RPMI7951 (cell line): Measurements from ENCODE around the gene TCF4. TPM values are rescaled to one million over a fixed set of nuclear protein-coding genes. Genes with fewer than 3 reads are reported as not detected.

Experiments used
- DNase-seq: peaks from one replicate; pipeline ENCODE4 v3.0.0-alpha.2; 2012; ENCODE audit warnings: low read depth
- total RNA-seq: library from RNA; depleted of rRNA; stranded (reverse); fragments of >200 nt; shearing (Covaris generic); gene quantifications from 2 replicates; pipeline ENCODE4 v1.2.3, GENCODE V29; 2014; rRNA removed

The TCF4 gene
- total RNA-seq, result 66.5 and 89.8 TPM in 2 replicates

- peak; percentile 59 for DNase-seq
Observed at GRCh38 chr18:55588111-55588869, at the start of gene TCF4. Gene TCF4, minus strand, starts transcription at chr18:55588192. Its CDS starts 1,076 bp downstream, at chr18:55587116.

GRCh38 chr18:55637204-55637603 is 49.2 kb upstream of the TCF4 start:
- DNase-seq, result no peak

DNA sequence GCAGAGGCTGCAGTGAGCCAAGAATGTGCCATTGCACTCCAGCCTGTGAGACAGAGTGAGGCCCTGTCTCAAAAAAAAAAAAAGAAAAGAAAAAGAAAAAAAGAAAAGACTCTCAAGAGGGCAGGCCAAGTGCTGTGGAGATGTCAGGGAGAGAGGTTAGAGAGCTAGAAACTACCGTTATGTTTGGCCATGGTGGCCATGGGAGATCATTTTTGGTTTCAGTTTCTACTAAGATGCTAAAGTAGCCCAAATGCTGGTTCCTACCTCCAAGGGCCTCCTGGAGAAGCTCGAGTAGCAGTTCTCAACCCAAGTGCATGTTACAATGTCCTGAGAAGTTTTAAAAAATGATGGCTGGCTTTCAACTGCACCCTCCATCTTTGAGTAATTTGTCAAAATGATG is 47.4 kb upstream of the TCF4 start:
- DNase-seq, result peak; percentile 50

GRCh38 chr18:55634545-55634944 is 46.6 kb upstream of the TCF4 start:
- peak; percentile 71 for DNase-seq

- DNase-seq, result peak; percentile 50
Observed at GRCh38 chr18:55633032-55633431, 45.0 kb upstream of the TCF4 start.

- DNase-seq, result no peak
Observed at GRCh38 chr18:55629133-55629532, 41.1 kb upstream of the TCF4 start.

- no peak for DNase-seq
Observed at GRCh38 chr18:55627007-55627406, 39.0 kb upstream of the TCF4 start.

DNA sequence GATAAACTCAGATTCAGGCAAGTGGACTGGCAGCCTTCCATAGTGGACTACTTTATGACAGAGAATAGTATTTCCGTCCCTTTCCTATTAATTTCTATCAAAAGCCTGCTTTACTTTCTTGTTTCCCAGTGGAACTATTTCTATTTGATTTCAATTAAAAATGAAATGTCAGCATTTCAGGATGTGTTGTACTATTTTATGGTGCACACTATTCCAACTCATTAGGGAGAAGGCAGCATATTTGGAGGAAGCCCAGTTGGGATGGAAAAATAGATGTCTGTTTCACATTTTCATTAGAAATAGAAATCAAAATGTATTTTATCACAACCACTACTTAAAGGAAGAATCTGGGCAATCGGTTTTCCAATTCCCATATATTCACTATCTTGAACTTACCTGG is 37.9 kb upstream of the TCF4 start:
- DNase-seq, result no peak

GRCh38 chr18:55623626-55624025 is 35.6 kb upstream of the TCF4 start:
- no peak for DNase-seq

DNA sequence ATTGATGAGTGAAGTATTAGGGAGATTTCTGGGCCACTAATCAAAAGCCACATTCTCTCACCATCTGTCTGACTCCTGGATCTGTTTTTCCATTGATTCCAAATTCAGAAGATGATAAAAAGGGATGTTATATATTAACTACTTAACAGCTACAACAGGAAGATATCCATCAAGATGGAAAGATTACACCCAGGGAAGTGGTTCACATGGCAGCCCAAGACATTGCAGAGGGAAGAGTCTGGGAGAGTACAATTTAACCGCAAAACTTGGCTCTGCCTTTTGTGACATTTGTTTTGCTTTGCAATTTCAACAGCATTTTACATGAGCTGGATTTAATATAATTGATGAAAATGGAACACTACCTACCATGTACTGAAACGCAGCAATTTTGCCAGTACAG is 22.5 kb upstream of the TCF4 start:
- peak; percentile 18 for DNase-seq

DNA sequence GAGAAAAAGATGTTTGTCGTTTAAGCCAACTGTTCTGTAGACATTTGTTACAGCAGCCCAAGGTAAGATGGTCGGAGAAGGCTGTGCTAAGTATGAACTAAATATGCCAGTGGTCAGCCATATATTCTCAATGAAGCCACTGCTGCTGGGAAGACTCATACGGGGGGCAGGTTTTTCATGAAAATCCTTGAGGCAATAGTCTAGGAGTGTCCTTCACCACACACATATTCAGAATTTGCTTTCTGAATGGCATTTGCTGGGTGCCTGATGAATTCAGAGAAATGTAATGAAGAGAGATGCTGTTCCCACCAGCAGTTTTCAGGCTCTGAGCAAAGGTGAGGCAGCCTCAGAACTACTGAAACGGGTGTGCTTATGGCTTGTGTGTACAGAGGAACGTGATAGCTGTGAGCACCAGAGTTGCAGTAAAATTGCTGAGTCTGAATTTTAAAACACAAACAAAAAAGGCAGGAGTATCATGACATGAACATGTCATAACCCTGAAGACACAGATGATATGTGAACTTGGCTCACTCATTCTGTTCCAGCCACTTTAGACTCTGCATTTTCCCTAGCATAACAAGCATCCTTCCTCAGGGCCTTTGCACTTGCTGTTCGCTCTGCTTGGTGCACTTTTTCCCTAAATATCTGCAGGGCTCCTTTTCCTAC is 21.3 kb upstream of the TCF4 start:
- no peak for DNase-seq

- DNase-seq, result no peak
Observed at GRCh38 chr18:55608497-55608896, 20.5 kb upstream of the TCF4 start.

- DNase-seq, result no peak
Observed at GRCh38 chr18:55607773-55608172, 19.8 kb upstream of the TCF4 start.

- no peak for DNase-seq
Observed at GRCh38 chr18:55605733-55606338, 17.8 kb upstream of the TCF4 start.

- no peak for DNase-seq
Observed at GRCh38 chr18:55603775-55604174, 15.8 kb upstream of the TCF4 start.

DNA sequence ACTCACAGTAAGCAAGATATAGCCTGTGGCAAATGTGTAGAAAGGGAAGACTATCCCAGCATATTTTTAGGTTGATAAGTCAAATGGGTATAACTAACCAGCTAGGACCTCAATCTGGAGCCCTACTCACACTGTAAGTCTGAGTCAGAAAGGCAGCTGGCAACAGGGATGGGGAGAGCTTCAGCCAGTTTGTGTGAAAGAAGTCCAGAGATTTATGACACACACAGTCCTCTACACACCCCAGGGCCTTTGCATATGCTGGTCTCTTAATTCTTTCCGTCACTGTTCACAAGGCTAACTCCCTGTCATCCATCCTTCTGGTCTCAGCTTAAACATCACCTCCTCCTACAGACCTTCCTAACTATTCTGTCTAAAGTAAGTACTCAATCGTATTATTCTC is 5.9 kb upstream of the TCF4 start:
- DNase-seq, result peak; percentile 69

GRCh38 chr18:55592572-55592971 is 4.6 kb upstream of the TCF4 start:
- DNase-seq, result no peak

DNA sequence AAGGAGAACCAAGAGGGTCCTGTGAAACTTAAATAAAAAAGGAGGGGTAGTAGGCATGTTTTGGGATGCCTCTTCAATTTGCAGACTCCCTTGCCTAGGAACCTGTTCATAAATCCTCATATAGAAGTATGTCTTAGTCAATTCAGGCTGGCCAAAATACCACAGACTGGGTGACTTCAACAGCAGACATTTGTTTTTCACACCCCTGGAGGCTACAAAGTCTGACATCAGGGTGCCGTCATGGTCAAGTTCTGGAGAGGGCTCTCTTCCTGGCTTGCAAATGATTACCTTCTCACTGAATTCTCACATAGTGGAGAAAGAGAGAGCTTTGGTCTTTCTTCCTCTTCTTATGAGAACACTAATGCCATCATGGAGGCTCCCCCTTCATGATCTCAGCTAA is 4.1 kb upstream of the TCF4 start:
- peak; percentile 57 for DNase-seq

GRCh38 chr18:55589625-55590291 is 1.8 kb upstream of the TCF4 start:
- DNase-seq, result peak; percentile 92

GRCh38 chr18:55588870-55589595 is 1.0 kb upstream of the TCF4 start:
- no peak for DNase-seq

- peak; percentile 53 for DNase-seq
Observed at GRCh38 chr18:55587418-55588110, 428 bp downstream of the TCF4 start.
